Endometrial microvascular endothelial cells (primary cell): ENCODE measurements around the gene GALNT17. TPM values are rescaled to one million over a fixed set of nuclear protein-coding genes. Genes with fewer than 3 reads are reported as not detected.

Experiments used
- in situ Hi-C: cut with HindIII; loops from 2 replicates; pipeline ENCODE4 v1.10.0; 2017; ENCODE audit warnings: low sequenced_read_pairs, low pct_unique_long_range_greater_than_20kb; ENCODE audit errors: inconsistent ontology term
- total RNA-seq: library from RNA; depleted of rRNA; stranded (reverse); fragments of >200 nt; gene quantifications from one replicate; pipeline ENCODE4 v1.2.3, GENCODE V29; 2015; ENCODE audit errors: inconsistent ontology term

GALNT17 gene
- total RNA-seq, 1 donor from 2014 or later, result not detected

- in situ Hi-C loops, result no loop called here
Measured at GRCh38 chr7:71465741-71466189, 333.8 kb downstream of the GALNT17 start.

DNA sequence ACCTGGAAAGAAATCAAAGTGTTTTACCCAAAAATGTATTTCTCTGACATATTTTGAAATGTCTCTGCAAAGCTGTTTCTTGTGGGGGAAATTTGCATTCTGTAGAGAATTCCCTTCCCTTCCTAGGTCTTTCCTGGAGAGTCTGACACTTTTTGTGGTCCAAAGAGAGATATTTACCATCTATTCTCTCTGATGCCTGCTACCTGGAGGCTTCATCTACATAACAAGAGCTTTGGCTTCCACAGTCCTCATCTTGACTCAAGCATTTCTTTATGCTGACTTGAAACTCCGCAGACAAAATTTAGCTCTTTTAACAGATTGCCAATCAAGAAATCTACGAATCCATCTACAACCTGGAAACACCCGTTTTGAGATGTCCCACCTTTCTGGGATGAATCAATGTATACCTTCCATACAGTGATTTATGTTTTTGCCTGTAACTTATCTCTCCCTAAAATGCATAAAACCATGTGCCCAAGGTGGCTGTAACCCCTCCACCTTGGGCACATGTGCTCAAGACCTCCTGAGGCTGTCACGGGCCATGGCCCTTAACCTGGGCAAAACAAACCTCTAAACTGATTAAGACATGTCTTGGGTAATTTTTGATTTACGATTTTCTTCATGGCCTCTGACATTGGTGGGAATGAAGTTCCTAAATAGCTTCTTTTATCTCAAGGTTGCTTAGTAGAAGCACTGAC is 334.7 kb downstream of the GALNT17 start:
- in situ Hi-C loops, result no loop called here

- in situ Hi-C loops, result no loop called here
Measured at GRCh38 chr7:71470326-71470725, 338.4 kb downstream of the GALNT17 start.

GRCh38 chr7:71470830-71471229 is 338.9 kb downstream of the GALNT17 start:
- in situ Hi-C loops, result no loop called here

DNA sequence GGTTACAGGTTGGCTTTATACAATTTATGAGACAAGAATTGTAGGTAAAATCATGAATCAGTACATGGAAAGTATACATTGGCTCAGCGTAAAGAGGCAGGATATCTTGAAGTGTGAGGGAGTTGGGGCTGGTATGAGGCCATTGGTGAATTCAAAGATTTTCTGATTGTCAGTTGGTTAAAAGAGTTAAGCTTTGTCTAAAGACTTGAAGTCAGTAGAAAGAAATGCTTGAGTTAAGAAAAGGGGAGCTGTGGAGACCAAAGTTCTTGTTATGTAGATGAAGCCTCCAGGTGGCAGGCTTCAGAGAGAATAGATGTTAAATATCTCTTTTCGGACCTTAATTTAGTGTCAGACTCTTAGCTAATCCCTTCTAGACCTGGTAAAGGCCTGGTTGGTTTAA is 341.0 kb downstream of the GALNT17 start:
- in situ Hi-C loops, result no loop called here

- in situ Hi-C loops, result no loop called here
Measured at GRCh38 chr7:71473366-71473967, 341.5 kb downstream of the GALNT17 start.

- in situ Hi-C loops, result no loop called here
Measured at GRCh38 chr7:71477441-71477840, 345.5 kb downstream of the GALNT17 start.

DNA sequence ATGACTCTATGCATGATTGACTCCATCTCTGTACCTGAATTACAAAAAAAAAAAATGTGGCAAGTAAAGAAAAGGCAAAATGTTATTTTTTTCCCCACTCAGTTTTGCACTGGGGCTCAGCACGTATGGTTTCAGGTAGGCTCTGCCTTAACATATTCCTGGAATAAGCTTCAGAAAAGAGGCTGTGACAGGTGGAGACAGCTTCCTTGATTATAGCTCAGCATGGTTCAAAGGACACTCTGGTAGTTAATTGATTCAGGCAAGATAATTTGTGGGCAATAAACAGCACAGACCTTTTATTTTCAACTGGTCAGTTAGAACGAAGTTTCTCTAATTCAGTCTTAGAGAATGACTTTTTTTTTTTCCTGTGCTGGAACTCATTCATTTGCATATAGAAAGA is 347.3 kb downstream of the GALNT17 start:
- in situ Hi-C loops, result no loop called here

- in situ Hi-C loops, result no loop called here
Measured at GRCh38 chr7:71480791-71481190, 348.8 kb downstream of the GALNT17 start.

- in situ Hi-C loops, result no loop called here
Measured at GRCh38 chr7:71482284-71482683, 350.3 kb downstream of the GALNT17 start.

GRCh38 chr7:71484380-71484779 is 352.4 kb downstream of the GALNT17 start:
- in situ Hi-C loops, result no loop called here

- in situ Hi-C loops, result no loop called here
Measured at GRCh38 chr7:71485586-71485985, 353.6 kb downstream of the GALNT17 start.

DNA sequence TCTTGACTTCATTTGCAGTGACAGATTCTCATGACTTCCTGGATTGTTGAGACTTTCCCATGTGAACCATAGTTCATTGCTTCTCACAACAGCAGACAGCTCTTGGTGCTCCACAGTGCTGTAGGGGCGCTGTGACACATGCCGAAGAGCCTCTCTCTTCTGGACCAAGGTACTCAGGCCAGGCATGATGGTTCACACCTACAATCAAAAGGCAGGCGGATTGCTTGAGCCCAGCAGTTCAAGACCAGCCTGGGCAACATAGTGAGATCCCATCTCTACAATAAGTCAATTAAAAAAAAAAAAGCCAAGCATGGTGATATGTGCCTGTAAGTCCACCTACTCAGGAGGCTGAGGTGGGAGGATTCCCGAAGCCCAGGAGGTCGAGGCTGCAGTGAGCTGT is 354.5 kb downstream of the GALNT17 start:
- in situ Hi-C loops, result no loop called here

GRCh38 chr7:71486856-71487628 is 355.1 kb downstream of the GALNT17 start:
- in situ Hi-C loops, result no loop called here

- in situ Hi-C loops, result no loop called here
Measured at GRCh38 chr7:71488308-71488707, 356.4 kb downstream of the GALNT17 start.

GRCh38 chr7:71491336-71491735 is 359.4 kb downstream of the GALNT17 start:
- in situ Hi-C loops, result no loop called here

DNA sequence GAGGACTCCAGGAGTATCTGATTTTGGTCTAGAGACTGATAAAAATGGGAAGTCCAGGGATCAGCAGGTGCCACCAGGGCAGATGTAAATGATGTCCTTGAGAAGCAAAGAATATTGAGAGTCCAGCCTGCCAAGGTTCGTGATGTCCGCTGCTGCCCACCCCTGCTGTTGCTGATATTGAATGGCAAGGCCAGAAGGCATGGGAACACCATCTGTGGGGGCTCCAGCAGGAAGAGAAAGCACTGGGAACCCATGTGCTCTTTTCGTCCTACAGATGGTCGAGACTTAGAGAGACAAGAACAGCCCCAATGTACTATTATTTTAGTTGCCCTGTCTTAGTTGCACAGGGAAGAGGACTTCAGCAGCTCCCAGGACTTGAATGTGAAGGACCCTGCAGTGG is 363.9 kb downstream of the GALNT17 start:
- in situ Hi-C loops, result no loop called here

- in situ Hi-C loops, result no loop called here
Measured at GRCh38 chr7:71497256-71497946, 365.5 kb downstream of the GALNT17 start.

DNA sequence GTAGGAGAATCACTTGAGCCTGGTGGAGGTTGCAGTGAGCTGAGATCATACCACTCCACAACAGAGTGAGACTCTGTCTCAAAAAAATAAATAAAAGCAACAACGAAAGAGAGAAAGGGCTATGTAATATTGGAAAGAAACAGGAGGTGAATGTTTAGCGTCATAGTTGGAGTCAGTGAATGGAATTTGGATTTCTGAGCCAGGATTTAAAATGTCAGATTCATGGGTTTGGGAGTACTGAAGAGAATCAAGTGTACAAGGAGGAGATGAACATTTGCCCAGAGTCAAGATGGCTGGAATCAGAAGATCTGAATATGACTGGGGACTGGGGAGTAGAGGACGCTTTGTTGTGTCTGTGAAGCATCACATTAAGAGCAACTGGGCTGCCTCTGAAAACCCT is 366.4 kb downstream of the GALNT17 start:
- in situ Hi-C loops, result no loop called here
